ENCODE measurements around the gene FAM13A.

GRCh38 chr4:88868510-88868909, 188.5 kb downstream of the FAM13A start:
- TF ChIP-seq CTCF (IDR thresholded peaks at IDR 0.05; ENCODE audit: low read length) (no peak), EZH2 (optimal IDR thresholded peaks at IDR 0.05; ENCODE audit: low read depth, low read length) (no peak), EZH2phosphoT487 (IDR thresholded peaks at IDR 0.05; ENCODE audit: low read length) (no peak)

Measured in MM.1S (cell line).